ENCODE data around the gene RAB11FIP4. TPM values are rescaled to one million over a fixed set of nuclear protein-coding genes. Genes with fewer than 3 reads are reported as not detected.

Gene RAB11FIP4
- total RNA-seq, 3 donors from 2014 or later (not counting 1 experiment from before 2014, with no cell fraction given), result 81.4 to 121 (median 102) TPM

- DNase-seq, result no peak
- intact Hi-C loops (cut with micrococcal nuclease), result no loop called here
- Mint-ChIP-seq H3K9me3 (no peaks in the 10 kb centered on the region), H3K36me3 (no peaks in the 10 kb centered on the region), H3K27me3 (ENCODE audit: low read depth in 2 of 2) (peaks cover 6 to 17% of the 10 kb centered on the region in 2 donors), H3K4me3 (no peak overlapping the region), H3K4me1 (peaks cover 6 to 15% of the 10 kb centered on the region in 2 donors), H3K27ac (no peak overlapping the region)
- Histone ChIP-seq H3K4me1 (ENCODE audit: control insufficient read depth, insufficient read depth, low read length) (peaks cover 13% of the 10 kb centered on the region), H3K4me3 (ENCODE audit: low read length) (no peak overlapping the region), H3K36me3 (ENCODE audit: control insufficient read depth, insufficient read depth, low read length) (no peaks in the 10 kb centered on the region), H3K27ac (ENCODE audit: low read length) (no peak overlapping the region), H3K9me3 (ENCODE audit: control insufficient read depth, insufficient read depth, low read length) (no peaks in the 10 kb centered on the region), H3K27me3 (ENCODE audit: control insufficient read depth, insufficient read depth, low read length) (no peaks in the 10 kb centered on the region)
- ATAC-seq, result no peak
- WGBS (ENCODE audit: insufficient coverage), result 89% methylated on average over 3 of the region's 4 CpGs
- TF ChIP-seq CTCF (IDR thresholded peaks at IDR 0.05), result no peak
Measured at GRCh38 chr17:31428512-31428911, 37.0 kb downstream of the RAB11FIP4 start.

DNA sequence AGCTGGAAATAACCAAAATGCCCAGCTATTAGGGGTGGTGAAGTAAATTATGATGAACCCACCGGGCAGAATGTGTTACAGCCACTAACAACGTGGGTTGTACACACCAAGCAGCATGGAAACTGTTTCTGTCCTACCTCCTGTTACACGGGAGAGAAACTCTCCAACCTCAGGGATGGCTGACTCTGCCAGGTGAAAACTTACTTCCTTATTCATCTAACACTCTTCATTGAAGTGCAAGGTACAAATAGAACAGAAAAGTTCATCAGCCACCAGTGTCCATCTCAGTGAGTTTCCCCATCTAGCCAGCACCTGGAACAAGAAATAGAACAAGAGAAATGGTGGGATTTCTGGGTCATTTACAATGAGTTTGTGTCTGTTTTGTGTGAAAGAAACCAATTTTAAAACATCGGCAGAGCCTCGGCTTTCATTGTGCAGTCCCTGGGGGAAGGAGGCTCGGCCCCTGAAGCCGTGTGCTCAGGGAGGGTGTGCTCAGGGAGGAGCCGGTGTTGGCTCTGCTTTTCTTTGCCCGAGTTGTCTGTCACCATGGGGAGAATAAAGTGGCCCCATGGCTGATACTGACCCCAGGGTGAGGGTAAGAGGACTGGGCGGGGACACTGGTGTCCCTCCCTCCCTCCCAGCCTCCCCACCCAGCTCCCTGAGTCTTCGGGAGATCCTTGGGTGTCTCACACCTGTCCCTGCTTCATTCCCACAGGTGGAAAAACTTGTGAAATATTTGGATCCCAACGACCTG, 39.8 kb downstream of the RAB11FIP4 start:
- H3K4me3 Mint-ChIP-seq, result no peak overlapping the region
- WGBS (ENCODE audit: insufficient coverage), result 85% methylated on average over 11 of the region's 12 CpGs
- DNase-seq, result no peak
- no peak for TF ChIP-seq CTCF (IDR thresholded peaks at IDR 0.05)
- H3K4me1 Mint-ChIP-seq, result peaks cover 6 to 25% of the 10 kb centered on the region in 2 donors
- H3K36me3 Mint-ChIP-seq, result no peaks in the 10 kb centered on the region
- no peak overlapping the region for H3K4me3 ChIP-seq (ENCODE audit: low read length)
- no peaks in the 10 kb centered on the region for H3K9me3 Mint-ChIP-seq
- H3K27ac ChIP-seq (ENCODE audit: low read length), result no peak overlapping the region
- intact Hi-C loops (cut with micrococcal nuclease), result no loop called here
- H3K27me3 ChIP-seq (ENCODE audit: control insufficient read depth, insufficient read depth, low read length), result no peaks in the 10 kb centered on the region
- H3K4me1 ChIP-seq (ENCODE audit: control insufficient read depth, insufficient read depth, low read length), result peaks cover 17% of the 10 kb centered on the region
- H3K27me3 Mint-ChIP-seq (ENCODE audit: low read depth in 2 of 2), result peaks cover 6 to 19% of the 10 kb centered on the region in 2 donors
- ATAC-seq, result no peak
- H3K36me3 ChIP-seq (ENCODE audit: control insufficient read depth, insufficient read depth, low read length), result no peaks in the 10 kb centered on the region
- no peak overlapping the region for H3K27ac Mint-ChIP-seq
- no peaks in the 10 kb centered on the region for H3K9me3 ChIP-seq (ENCODE audit: control insufficient read depth, insufficient read depth, low read length)

DNA sequence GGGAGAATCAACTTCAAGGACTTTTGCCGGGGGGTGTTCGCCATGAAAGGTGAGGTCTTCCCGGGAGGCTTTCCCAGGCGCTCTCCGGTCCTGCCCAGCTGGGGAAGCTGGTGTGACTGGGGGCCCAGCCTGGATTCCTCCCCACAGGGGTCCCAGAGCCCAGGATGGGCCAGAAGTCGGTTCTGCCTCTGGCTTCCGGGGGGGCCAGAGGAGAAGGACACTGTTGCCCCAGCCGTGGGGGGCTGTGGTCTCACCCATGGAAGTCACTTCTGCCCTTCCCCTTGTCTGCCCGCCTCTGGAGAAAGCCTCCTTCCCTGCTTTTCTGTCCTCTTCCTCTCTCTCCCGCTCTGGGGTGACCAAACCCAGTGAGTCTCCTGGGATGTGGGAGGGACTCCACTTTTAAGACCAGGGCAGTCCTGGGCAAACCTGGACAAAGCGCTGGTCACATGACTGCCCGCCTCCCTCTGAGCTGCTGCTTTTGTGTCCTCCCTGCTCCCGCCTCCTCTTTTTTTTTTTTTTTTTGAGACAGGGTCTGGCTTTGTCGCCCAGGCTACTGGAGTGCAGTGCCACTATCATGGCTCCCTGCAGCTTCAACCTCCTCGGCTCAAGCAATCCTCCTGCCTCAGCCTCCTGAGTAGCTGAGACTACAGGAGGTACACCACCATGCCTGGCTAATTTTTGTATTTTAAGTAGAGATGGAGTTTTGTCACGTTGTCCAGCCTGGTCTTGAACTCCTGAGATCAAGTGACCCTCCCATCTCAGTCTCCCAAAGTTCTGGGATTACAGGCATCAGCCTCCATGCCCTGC, 40.6 kb downstream of the RAB11FIP4 start:
- Histone ChIP-seq H3K4me1 (ENCODE audit: control insufficient read depth, insufficient read depth, low read length) (peaks cover 17% of the 10 kb centered on the region), H3K27me3 (ENCODE audit: control insufficient read depth, insufficient read depth, low read length) (no peaks in the 10 kb centered on the region), H3K36me3 (ENCODE audit: control insufficient read depth, insufficient read depth, low read length) (no peaks in the 10 kb centered on the region), H3K4me3 (ENCODE audit: low read length) (no peak overlapping the region), H3K9me3 (ENCODE audit: control insufficient read depth, insufficient read depth, low read length) (no peaks in the 10 kb centered on the region), H3K27ac (ENCODE audit: low read length) (no peak overlapping the region)
- DNase-seq (no peak), ATAC-seq (no peak)
- Mint-ChIP-seq H3K27me3 (ENCODE audit: low read depth in 2 of 2) (peaks cover 6 to 19% of the 10 kb centered on the region in 2 donors), H3K27ac (no peak overlapping the region), H3K36me3 (no peaks in the 10 kb centered on the region), H3K4me3 (no peak overlapping the region), H3K4me1 (peaks cover 6 to 25% of the 10 kb centered on the region in 2 donors), H3K9me3 (no peaks in the 10 kb centered on the region)
- 88% methylated on average over 15 of the region's 16 CpGs for WGBS (ENCODE audit: insufficient coverage)
- intact Hi-C loops (cut with micrococcal nuclease), result no loop called here
- TF ChIP-seq CTCF (IDR thresholded peaks at IDR 0.05), result no peak

Data from natural killer cell (primary cell).